Panc1 (cell line): ENCODE data around the gene TMEM132C.

Experiments used
- CTCF ChIP-seq: fragments of 450-650 bp; IDR thresholded peaks from 2 replicates; pipeline ENCODE4 v1.5.1; 2017; ENCODE audit warnings: mild to moderate bottlenecking
- POLR2AphosphoS5 ChIP-seq: IDR thresholded peaks from 2 replicates; pipeline ENCODE4 v1.6.1; 2012; ENCODE audit warnings: mild to moderate bottlenecking, low read depth, low read length, moderate library complexity
- REST ChIP-seq, 2 experiments: IDR thresholded peaks; 2 replicates each; pipeline ENCODE4 v1.6.1; 2011 to 2012; ENCODE audit warnings: low read depth in 2 of 2, control low read depth in 1 of 2, low read length in 1 of 2, mild to moderate bottlenecking in 1 of 2, moderate library complexity in 1 of 2; ENCODE audit not compliant: insufficient read depth in 1 of 2
- SIN3A ChIP-seq: IDR thresholded peaks from 2 replicates; pipeline ENCODE4 v1.6.1; 2012; ENCODE audit warnings: low read depth, mild to moderate bottlenecking, low read length, moderate library complexity, borderline replicate concordance; ENCODE audit not compliant: insufficient read depth
- TCF7L2 ChIP-seq: IDR thresholded peaks from 2 replicates; pipeline ENCODE4 v1.6.1; 2011; ENCODE audit warnings: mild to moderate bottlenecking, low read depth, low read length, inconsistent platforms

- TF ChIP-seq CTCF (no peak), POLR2AphosphoS5 (no peak), SIN3A (no peak), REST (IDR thresholded peaks at IDR 0.05; ENCODE audit: insufficient read depth in 1 of 2, low read depth in 2 of 2, low read length in 1 of 2) (no peak), TCF7L2 (no peak)
These were observed 21.1 kb upstream of the TMEM132C start for GRCh38 chr12:128245905-128246304.
